ENCODE measurements around the gene PKN2. TPM values are rescaled to one million over a fixed set of nuclear protein-coding genes. Genes with fewer than 3 reads are reported as not detected.
"Not testable (repeated sequence)": the region's sequence is repeated elsewhere in the genome, so short reads cannot be mapped to it uniquely, and the experiment has no call there.

The PKN2 gene
- total RNA-seq, 2 donors from 2014 or later: 19.8 to 22.1 TPM

DNA sequence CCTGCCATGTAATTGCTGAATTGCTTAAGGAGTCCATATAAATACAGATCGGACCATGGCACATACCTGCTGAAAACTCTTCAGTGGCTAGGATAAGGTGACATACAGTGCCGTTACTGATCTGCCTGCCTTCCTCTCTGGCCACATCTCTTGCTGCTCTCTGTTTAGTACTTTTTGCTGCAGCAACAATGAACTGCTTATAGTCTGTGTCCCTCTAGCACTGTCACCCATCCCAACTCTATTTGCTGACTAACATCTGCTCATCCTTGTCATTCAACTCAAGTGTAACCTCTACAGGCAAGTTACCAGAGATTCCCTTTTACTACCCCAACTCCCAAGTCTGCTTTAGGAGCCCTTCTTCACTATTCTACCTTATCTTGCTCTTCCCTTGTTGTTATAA lies 141.6 kb downstream of the PKN2 start:
- peaks cover 0 to 3% of the 10 kb centered on the region in 2 donors for H3K36me3 ChIP-seq (replicated peaks in 1 of 2; ENCODE audit: insufficient read depth in 1 of 2, low read depth in 2 of 2)
- ATAC-seq (no peak), DNase-seq (no peak)
- H3K27me3 ChIP-seq: no peaks in the 10 kb centered on the region
- H3K4me3 ChIP-seq: no peak overlapping the region
- no peak overlapping the region for H3K27ac ChIP-seq
- H3K9me3 ChIP-seq: no peaks in the 10 kb centered on the region
- intact Hi-C loops (cut with DNase I): no loop called here
- 93% methylated on average over 2 of the region's 2 CpGs for WGBS, 2 donors
- TF ChIP-seq POLR2A (IDR thresholded peaks at IDR 0.05) (no peak), CTCF (IDR thresholded peaks at IDR 0.05) (no peak)
- H3K4me1 ChIP-seq: no peaks in the 10 kb centered on the region

DNA sequence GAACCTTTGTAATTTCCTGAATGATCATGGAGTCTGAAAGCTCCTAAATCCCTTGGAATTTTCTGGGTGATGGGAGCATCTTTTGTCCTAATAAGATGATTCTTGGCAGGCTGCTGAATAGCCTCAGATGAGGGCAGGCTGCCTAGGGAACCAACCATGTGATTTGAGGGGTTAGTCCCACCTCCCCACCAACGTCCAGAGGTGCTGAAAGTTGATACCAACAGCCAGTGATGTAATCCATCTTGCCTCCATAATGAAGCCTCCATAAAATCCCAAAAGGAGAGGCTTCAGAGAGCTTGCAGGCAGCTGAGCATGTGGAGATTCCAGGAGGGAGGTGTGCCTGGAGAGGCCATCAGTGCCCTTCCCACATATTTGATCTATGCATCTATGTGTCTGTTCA lies 163.6 kb downstream of the PKN2 start:
- ATAC-seq (no peak), DNase-seq (no peak)
- Histone ChIP-seq H3K36me3 (replicated peaks in 1 of 2; ENCODE audit: insufficient read depth in 1 of 2, low read depth in 2 of 2) (peaks cover 0 to 8% of the 10 kb centered on the region in 2 donors), H3K4me3 (no peak overlapping the region), H3K27me3 (no peaks in the 10 kb centered on the region), H3K9me3 (no peaks in the 10 kb centered on the region), H3K4me1 (peaks cover 4% of the 10 kb centered on the region), H3K27ac (no peak overlapping the region)
- intact Hi-C loops (cut with DNase I): no loop called here
- 20 to 40% methylated on average over 1 of the region's 1 CpG for WGBS, 2 donors
- TF ChIP-seq CTCF (IDR thresholded peaks at IDR 0.05): no peak
- no peak for TF ChIP-seq POLR2A (IDR thresholded peaks at IDR 0.05)

GRCh38 chr1:88851303-88852063 lies 167.4 kb downstream of the PKN2 start:
- H3K36me3 ChIP-seq (replicated peaks in 1 of 2; ENCODE audit: insufficient read depth in 1 of 2, low read depth in 2 of 2): peaks cover 5 to 19% of the 10 kb centered on the region in 2 donors
- no peak for DNase-seq
- no peak for TF ChIP-seq POLR2A (IDR thresholded peaks at IDR 0.05)

GRCh38 chr1:88867743-88868521 lies 183.9 kb downstream of the PKN2 start:
- peaks cover 0 to 6% of the 10 kb centered on the region in 2 donors for H3K36me3 ChIP-seq (replicated peaks in 1 of 2; ENCODE audit: insufficient read depth in 1 of 2, low read depth in 2 of 2)
- TF ChIP-seq POLR2A (IDR thresholded peaks at IDR 0.05): no peak
- TF ChIP-seq CTCF (IDR thresholded peaks at IDR 0.05): no peak
- no peak overlapping the region for H3K4me3 ChIP-seq
- H3K27ac ChIP-seq: no peak overlapping the region
- no peak for DNase-seq
- intact Hi-C loops (cut with DNase I): no loop called here
- ATAC-seq: no peak
- H3K4me1 ChIP-seq: peaks cover 15% of the 10 kb centered on the region
- WGBS, 2 donors: 69 to 74% methylated on average over 6 of the region's 6 CpGs
- H3K27me3 ChIP-seq: no peaks in the 10 kb centered on the region
- H3K9me3 ChIP-seq: no peaks in the 10 kb centered on the region

More at GRCh38 chr1:88851303-88852063, 167.4 kb downstream of the PKN2 start:
- Histone ChIP-seq H3K9me3 (no peaks in the 10 kb centered on the region), H3K27ac (no peak overlapping the region), H3K27me3 (no peaks in the 10 kb centered on the region), H3K4me1 (no peaks in the 10 kb centered on the region), H3K4me3 (no peak overlapping the region)
- no peak for ATAC-seq
- intact Hi-C loops (cut with DNase I): no loop called here
- 88 to 91% methylated on average over 6 of the region's 6 CpGs for WGBS, 2 donors

GRCh38 chr1:88869644-88870043 lies 185.6 kb downstream of the PKN2 start:
- not testable (repeated sequence) for H3K27ac ChIP-seq; H3K27me3 ChIP-seq; H3K9me3 ChIP-seq; H3K4me3 ChIP-seq; H3K36me3 ChIP-seq (replicated peaks in 1 of 2; ENCODE audit: insufficient read depth in 1 of 2, low read depth in 2 of 2); DNase-seq; ATAC-seq
- WGBS, 2 donors: 96 to 99% methylated on average over 13 to 14 of the region's 14 CpGs
- intact Hi-C loops (cut with DNase I): loop anchor here (10.0 kb wide), 1 partner anchor 215 kb away; no protein-coding TSS in a partner anchor
- H3K4me1 ChIP-seq: peaks cover 15% of the 10 kb centered on the region

Measured in body of pancreas (tissue), 4 donors.